WERI-Rb-1 (cell line): ENCODE measurements around the gene LCE2D.

Source experiments
- DNase-seq: peaks from one replicate; pipeline ENCODE4 v3.0.0-alpha.2; 2020
- H3K27ac ChIP-seq: fragments of 250-450 bp; sonication (Bioruptor Pico); 2 replicates; pipeline ENCODE4 v1.5.1; 2020; ENCODE audit warnings: mild to moderate bottlenecking, moderate library complexity
- H3K27me3 ChIP-seq: fragments of 250-450 bp; sonication (Bioruptor Pico); 2 replicates; pipeline ENCODE4 v1.5.1; 2021; ENCODE audit warnings: mild to moderate bottlenecking, low read depth, moderate library complexity; ENCODE audit not compliant: insufficient read depth, severe bottlenecking
- H3K36me3 ChIP-seq: fragments of 250-450 bp; sonication (Bioruptor Pico); 2 replicates; pipeline ENCODE4 v1.5.1; 2020; ENCODE audit warnings: mild to moderate bottlenecking, moderate library complexity
- H3K4me3 ChIP-seq: 2 replicates; pipeline ENCODE4 v1.5.1; 2011; ENCODE audit warnings: low read depth, mild to moderate bottlenecking, control low read depth, low read length
- H3K9me3 ChIP-seq: fragments of 250-450 bp; sonication (Bioruptor Pico); 2 replicates; pipeline ENCODE4 v1.5.1; 2021; ENCODE audit warnings: mild to moderate bottlenecking, moderate library complexity; ENCODE audit not compliant: severe bottlenecking
- TF ChIP-seq, protein P1 (sequence below): IDR thresholded peaks from 2 replicates; pipeline ENCODE4 v1.5.1; 2011; ENCODE audit warnings: low read depth, mild to moderate bottlenecking, control low read depth, inconsistent platforms, low read length

The LCE2D gene

GRCh38 chr1:152630596-152630995, 32.6 kb upstream of the LCE2D start:
- Histone ChIP-seq H3K9me3 (peaks cover 5% of the 10 kb centered on the region), H3K36me3 (no peaks in the 10 kb centered on the region), H3K27ac (no peak overlapping the region), H3K27me3 (peaks cover 97% of the 10 kb centered on the region), H3K4me3 (no peak overlapping the region)
- no peak for DNase-seq
- TF ChIP-seq, protein P1, sequence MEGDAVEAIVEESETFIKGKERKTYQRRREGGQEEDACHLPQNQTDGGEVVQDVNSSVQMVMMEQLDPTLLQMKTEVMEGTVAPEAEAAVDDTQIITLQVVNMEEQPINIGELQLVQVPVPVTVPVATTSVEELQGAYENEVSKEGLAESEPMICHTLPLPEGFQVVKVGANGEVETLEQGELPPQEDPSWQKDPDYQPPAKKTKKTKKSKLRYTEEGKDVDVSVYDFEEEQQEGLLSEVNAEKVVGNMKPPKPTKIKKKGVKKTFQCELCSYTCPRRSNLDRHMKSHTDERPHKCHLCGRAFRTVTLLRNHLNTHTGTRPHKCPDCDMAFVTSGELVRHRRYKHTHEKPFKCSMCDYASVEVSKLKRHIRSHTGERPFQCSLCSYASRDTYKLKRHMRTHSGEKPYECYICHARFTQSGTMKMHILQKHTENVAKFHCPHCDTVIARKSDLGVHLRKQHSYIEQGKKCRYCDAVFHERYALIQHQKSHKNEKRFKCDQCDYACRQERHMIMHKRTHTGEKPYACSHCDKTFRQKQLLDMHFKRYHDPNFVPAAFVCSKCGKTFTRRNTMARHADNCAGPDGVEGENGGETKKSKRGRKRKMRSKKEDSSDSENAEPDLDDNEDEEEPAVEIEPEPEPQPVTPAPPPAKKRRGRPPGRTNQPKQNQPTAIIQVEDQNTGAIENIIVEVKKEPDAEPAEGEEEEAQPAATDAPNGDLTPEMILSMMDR: no peak

GRCh38 chr1:152640351-152640750, 22.8 kb upstream of the LCE2D start:
- Histone ChIP-seq H3K36me3 (no peaks in the 10 kb centered on the region), H3K9me3 (peaks cover 5% of the 10 kb centered on the region), H3K27ac (no peak overlapping the region), H3K27me3 (peaks cover 90% of the 10 kb centered on the region), H3K4me3 (no peak overlapping the region)
- TF ChIP-seq, protein P1: no peak
- DNase-seq: no peak

GRCh38 chr1:152643945-152644344, 19.2 kb upstream of the LCE2D start:
- H3K36me3 ChIP-seq: no peaks in the 10 kb centered on the region
- H3K27me3 ChIP-seq: peaks cover 99% of the 10 kb centered on the region
- no peak overlapping the region for H3K27ac ChIP-seq
- TF ChIP-seq, protein P1: no peak
- no peak for DNase-seq
- no peak overlapping the region for H3K4me3 ChIP-seq
- H3K9me3 ChIP-seq: peaks cover 5% of the 10 kb centered on the region

- TF ChIP-seq, protein P1: no peak
- Histone ChIP-seq H3K27ac (no peak overlapping the region), H3K9me3 (peaks cover 5% of the 10 kb centered on the region), H3K27me3 (peaks cover 100% of the 10 kb centered on the region), H3K4me3 (no peak overlapping the region), H3K36me3 (no peaks in the 10 kb centered on the region)
- no peak for DNase-seq
These were observed 18.0 kb upstream of the LCE2D start for GRCh38 chr1:152645146-152645545.

GRCh38 chr1:152646656-152647055, 16.5 kb upstream of the LCE2D start:
- Histone ChIP-seq H3K27me3 (peaks cover 98% of the 10 kb centered on the region), H3K36me3 (no peaks in the 10 kb centered on the region), H3K27ac (no peak overlapping the region), H3K4me3 (no peak overlapping the region), H3K9me3 (peaks cover 3% of the 10 kb centered on the region)
- DNase-seq: no peak
- TF ChIP-seq, protein P1: no peak

GRCh38 chr1:152654110-152654509, 9.1 kb upstream of the LCE2D start:
- no peak overlapping the region for H3K27ac ChIP-seq
- H3K4me3 ChIP-seq: no peak overlapping the region
- TF ChIP-seq, protein P1: peak; percentile 91
- no peaks in the 10 kb centered on the region for H3K9me3 ChIP-seq
- H3K36me3 ChIP-seq: no peaks in the 10 kb centered on the region
- peak; percentile 92 for DNase-seq
- H3K27me3 ChIP-seq: peaks cover 90% of the 10 kb centered on the region
